Mesothelial cell of epicardium (in vitro differentiated cells): Measurements from ENCODE around the gene TRMT112. TPM values are rescaled to one million over a fixed set of nuclear protein-coding genes. Genes with fewer than 3 reads are reported as not detected.

Experiments used
- DNase-seq, 2 experiments: peaks; one replicate each; pipeline ENCODE4 v3.0.0; 2021; ENCODE audit warnings: low spot score in 2 of 2; ENCODE audit not compliant: unreplicated experiment in 2 of 2
- H3K27ac Mint-ChIP-seq: 2 replicates; pipeline ENCODE4 v1.8.0; 2021; ENCODE audit warnings: mixed read lengths
- H3K27me3 Mint-ChIP-seq: 2 replicates; pipeline ENCODE4 v1.8.0; 2021; ENCODE audit warnings: low read depth, mixed read lengths
- H3K36me3 Mint-ChIP-seq: 2 replicates; pipeline ENCODE4 v1.8.0; 2021; ENCODE audit warnings: mixed read lengths
- H3K4me1 Mint-ChIP-seq: 2 replicates; pipeline ENCODE4 v1.8.0; 2021; ENCODE audit warnings: mixed read lengths
- H3K4me3 Mint-ChIP-seq: 2 replicates; pipeline ENCODE4 v1.8.0; 2021; ENCODE audit warnings: mild to moderate bottlenecking, moderate library complexity, mixed read lengths
- H3K9me3 Mint-ChIP-seq: 2 replicates; pipeline ENCODE4 v1.8.0; 2021; ENCODE audit warnings: mixed read lengths
- CTCF ChIP-seq: fragments of 200-600 bp; sonication (generic); IDR thresholded peaks from one replicate; pipeline ENCODE4 v1.5.0; 2021; ENCODE audit warnings: antibody characterized with exemption; ENCODE audit not compliant: unreplicated experiment
- total RNA-seq: library from RNA; stranded (reverse); gene quantifications from 3 replicates; pipeline ENCODE4 v1.2.1, GENCODE V29; 2021

The TRMT112 gene
- total RNA-seq, 1 donor from 2014 or later: 184 TPM

DNA sequence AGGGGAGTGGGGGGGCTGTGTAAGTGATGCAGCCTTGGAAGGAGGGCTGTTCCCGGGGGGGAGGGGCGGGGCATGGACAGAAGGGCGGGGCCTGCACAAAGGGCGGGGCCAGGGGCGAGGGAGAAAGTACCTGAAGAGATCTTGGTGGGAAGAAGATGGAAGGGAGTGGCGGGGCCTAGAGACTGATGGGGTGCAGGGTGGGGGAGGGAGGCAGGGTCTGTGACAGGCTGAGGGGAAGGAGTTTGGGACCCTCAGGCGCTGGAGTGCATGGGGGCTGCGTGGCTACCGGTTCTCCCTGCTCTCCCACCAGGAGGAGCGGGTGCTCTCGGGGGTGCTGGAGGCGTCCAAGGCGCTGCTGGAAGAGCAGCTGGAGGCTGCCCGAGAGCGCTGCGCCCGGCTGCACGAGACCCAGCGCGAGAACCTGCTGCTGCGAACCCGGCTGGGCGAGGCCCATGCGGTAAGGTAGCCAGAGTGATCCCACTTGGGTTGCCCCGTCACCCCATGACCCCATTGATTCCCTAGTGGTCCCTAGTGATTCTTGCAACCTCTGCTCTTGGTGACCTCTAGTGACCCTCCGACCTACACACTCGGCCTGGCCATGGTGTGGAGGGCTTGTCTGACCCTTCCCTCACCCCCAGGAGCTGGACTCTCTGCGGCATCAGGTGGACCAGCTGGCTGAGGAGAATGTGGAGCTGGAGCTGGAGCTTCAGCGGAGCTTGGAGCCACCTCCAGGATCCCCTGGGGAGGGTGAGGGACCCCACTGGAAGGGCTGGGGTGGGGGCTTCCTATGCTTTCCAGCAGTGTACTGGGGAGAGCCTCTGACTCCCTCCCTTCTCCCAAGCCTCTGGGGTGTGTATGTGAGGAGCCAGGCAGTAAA, 25.7 kb upstream of the TRMT112 start:
- Mint-ChIP-seq H3K4me3 (no peak overlapping the region), H3K36me3 (no peaks in the 10 kb centered on the region), H3K27ac (no peak overlapping the region), H3K27me3 (peaks cover 3% of the 10 kb centered on the region), H3K9me3 (no peaks in the 10 kb centered on the region), H3K4me1 (peaks cover 11% of the 10 kb centered on the region)
- no peak for DNase-seq
- no peak for TF ChIP-seq CTCF

GRCh38 chr11:64341851-64342791, 24.8 kb upstream of the TRMT112 start:
- no peaks in the 10 kb centered on the region for H3K36me3 Mint-ChIP-seq
- peak overlapping the region; percentile 56 for H3K27ac Mint-ChIP-seq
- peaks cover 3% of the 10 kb centered on the region for H3K27me3 Mint-ChIP-seq
- no peak for TF ChIP-seq CTCF
- DNase-seq: peak; percentile 79 to 90
- H3K4me1 Mint-ChIP-seq: peaks cover 13% of the 10 kb centered on the region
- H3K4me3 Mint-ChIP-seq: peak overlapping the region; percentile 44
- H3K9me3 Mint-ChIP-seq: no peaks in the 10 kb centered on the region

GRCh38 chr11:64341429-64341828, 24.1 kb upstream of the TRMT112 start:
- Mint-ChIP-seq H3K27ac (no peak overlapping the region), H3K4me3 (peak overlapping the region; percentile 63), H3K27me3 (peaks cover 3% of the 10 kb centered on the region), H3K36me3 (no peaks in the 10 kb centered on the region), H3K9me3 (no peaks in the 10 kb centered on the region), H3K4me1 (peaks cover 13% of the 10 kb centered on the region)
- no peak for DNase-seq
- TF ChIP-seq CTCF: no peak

DNA sequence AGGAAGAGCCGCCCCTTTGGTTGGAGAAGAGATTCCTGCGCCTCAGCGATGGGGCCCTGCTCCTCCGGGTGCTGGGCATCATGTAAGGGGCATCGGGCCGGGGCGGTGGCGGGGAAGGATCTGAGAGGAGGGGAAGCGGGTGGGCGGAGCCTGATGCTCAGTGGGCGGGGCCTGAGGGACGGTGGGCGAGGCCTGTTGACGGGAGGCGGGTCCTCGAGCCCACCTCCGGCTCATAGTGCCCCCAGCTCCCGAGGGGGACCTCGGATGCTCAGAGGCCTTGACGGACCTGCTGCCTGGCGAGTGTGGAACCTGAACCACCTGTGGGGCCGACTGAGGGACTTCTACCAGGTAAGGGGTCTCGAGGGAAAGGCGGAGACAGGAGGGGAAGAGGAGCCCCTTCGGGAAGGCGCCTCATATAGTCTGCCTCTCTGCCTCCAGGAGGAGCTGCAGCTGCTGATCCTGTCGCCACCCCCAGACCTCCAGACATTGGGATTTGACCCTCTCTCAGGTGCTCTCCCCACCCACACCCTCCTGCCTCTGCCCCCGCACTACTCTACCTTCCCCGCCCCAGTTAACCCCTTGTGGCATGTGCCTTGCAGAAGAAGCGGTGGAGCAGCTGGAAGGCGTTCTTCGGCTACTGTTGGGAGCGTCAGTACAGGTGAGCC, 23.4 kb upstream of the TRMT112 start:
- Mint-ChIP-seq H3K27me3 (peaks cover 3% of the 10 kb centered on the region), H3K9me3 (no peaks in the 10 kb centered on the region), H3K27ac (no peak overlapping the region), H3K36me3 (no peaks in the 10 kb centered on the region), H3K4me3 (peak overlapping the region; percentile 63), H3K4me1 (peaks cover 13% of the 10 kb centered on the region)
- DNase-seq: peak in 1 of 2 experiments; percentile 74
- TF ChIP-seq CTCF: no peak

DNA sequence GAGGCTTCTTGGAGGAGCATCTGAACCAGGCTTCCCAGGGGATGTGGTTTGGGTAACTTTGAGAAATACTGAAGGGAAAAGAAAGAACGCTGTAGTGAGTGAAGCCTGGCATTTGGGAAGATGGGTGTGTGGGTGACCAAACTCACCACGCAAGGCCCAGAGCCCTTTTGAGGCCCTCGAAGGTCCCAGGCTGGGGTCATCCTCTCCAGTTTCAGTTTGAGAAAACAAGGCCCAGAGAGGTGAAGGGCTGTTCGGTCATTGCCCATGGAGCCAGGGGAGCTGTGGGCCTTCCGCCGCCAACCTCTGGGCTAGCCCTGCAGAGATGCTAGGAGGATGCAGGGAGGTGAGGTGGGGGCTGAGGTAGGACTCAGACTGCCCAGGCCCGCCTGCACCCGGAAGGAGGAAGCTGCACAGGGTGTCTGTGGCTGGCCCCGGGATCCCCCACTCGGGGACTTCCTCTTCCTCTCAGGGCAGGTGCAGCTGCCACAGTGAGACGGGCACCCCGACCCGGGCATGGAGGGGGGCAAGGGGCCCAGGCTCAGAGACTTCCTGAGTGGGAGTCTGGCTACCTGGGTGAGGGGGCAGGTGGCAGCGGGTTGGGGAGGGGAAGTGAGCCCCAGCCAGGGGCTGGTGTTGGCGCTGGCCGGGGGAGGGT, 22.5 kb upstream of the TRMT112 start, which contains the start of gene CCDC88B:
Gene CCDC88B (plus strand): TSS at position 451 of the 655 bp plus-strand sequence. CDS start 63 bp downstream, at position 514.
- H3K9me3 Mint-ChIP-seq: no peaks in the 10 kb centered on the region
- peaks cover 17% of the 10 kb centered on the region for H3K4me1 Mint-ChIP-seq
- peaks cover 3% of the 10 kb centered on the region for H3K27me3 Mint-ChIP-seq
- peak within 1 kb of the TSS; percentile 63 for H3K4me3 Mint-ChIP-seq
- DNase-seq: no peak
- TF ChIP-seq CTCF: no peak
- H3K27ac Mint-ChIP-seq: no peak within 1 kb of the TSS
- H3K36me3 Mint-ChIP-seq: no peaks in the 10 kb centered on the region
